ENCODE results near the gene CNPY1. TPM values are rescaled to one million over a fixed set of nuclear protein-coding genes. Genes with fewer than 3 reads are reported as not detected.

The CNPY1 gene
- total RNA-seq, 1 donor from 2014 or later: not detected

GRCh38 chr7:155543011-155543876 lies 3.1 kb downstream of the CNPY1 start:
- no peaks in the 10 kb centered on the region for H3K36me3 Mint-ChIP-seq
- H3K9me3 Mint-ChIP-seq: no peaks in the 10 kb centered on the region
- H3K4me1 Mint-ChIP-seq: peaks cover 6% of the 10 kb centered on the region
- TF ChIP-seq CTCF (IDR thresholded peaks at IDR 0.05; ENCODE audit: unreplicated experiment): no peak
- H3K4me3 Mint-ChIP-seq: no peak overlapping the region
- H3K27me3 Mint-ChIP-seq (ENCODE audit: low read depth): peaks cover 48% of the 10 kb centered on the region
- no peak overlapping the region for H3K27ac Mint-ChIP-seq
- no peak for DNase-seq (ENCODE audit: low spot score in 2 of 2, unreplicated experiment in 2 of 2)

- peaks cover 54% of the 10 kb centered on the region for H3K27me3 Mint-ChIP-seq (ENCODE audit: low read depth)
- peaks cover 6% of the 10 kb centered on the region for H3K4me1 Mint-ChIP-seq
- no peak for TF ChIP-seq CTCF (IDR thresholded peaks at IDR 0.05; ENCODE audit: unreplicated experiment)
- DNase-seq (ENCODE audit: low spot score in 2 of 2, unreplicated experiment in 2 of 2): no peak
- H3K36me3 Mint-ChIP-seq: no peaks in the 10 kb centered on the region
- H3K4me3 Mint-ChIP-seq: no peak overlapping the region
- no peak overlapping the region for H3K27ac Mint-ChIP-seq
- H3K9me3 Mint-ChIP-seq: no peaks in the 10 kb centered on the region
Observed at GRCh38 chr7:155541986-155542675, 4.2 kb downstream of the CNPY1 start.

GRCh38 chr7:155540553-155540952 lies 5.8 kb downstream of the CNPY1 start:
- Mint-ChIP-seq H3K27me3 (ENCODE audit: low read depth) (peaks cover 63% of the 10 kb centered on the region), H3K4me1 (peaks cover 6% of the 10 kb centered on the region), H3K27ac (no peak overlapping the region), H3K36me3 (no peaks in the 10 kb centered on the region), H3K9me3 (no peaks in the 10 kb centered on the region), H3K4me3 (no peak overlapping the region)
- no peak for TF ChIP-seq CTCF (IDR thresholded peaks at IDR 0.05; ENCODE audit: unreplicated experiment)
- DNase-seq (ENCODE audit: low spot score in 2 of 2, unreplicated experiment in 2 of 2): no peak

- no peak for DNase-seq (ENCODE audit: low spot score in 2 of 2, unreplicated experiment in 2 of 2)
- no peak for TF ChIP-seq CTCF (IDR thresholded peaks at IDR 0.05; ENCODE audit: unreplicated experiment)
- H3K27ac Mint-ChIP-seq: no peak overlapping the region
- H3K36me3 Mint-ChIP-seq: no peaks in the 10 kb centered on the region
- H3K27me3 Mint-ChIP-seq (ENCODE audit: low read depth): peaks cover 67% of the 10 kb centered on the region
- peaks cover 8% of the 10 kb centered on the region for H3K4me1 Mint-ChIP-seq
- no peak overlapping the region for H3K4me3 Mint-ChIP-seq
- H3K9me3 Mint-ChIP-seq: no peaks in the 10 kb centered on the region
Observed at GRCh38 chr7:155538293-155538692, 8.1 kb downstream of the CNPY1 start.

- no peaks in the 10 kb centered on the region for H3K9me3 Mint-ChIP-seq
- no peak overlapping the region for H3K27ac Mint-ChIP-seq
- no peaks in the 10 kb centered on the region for H3K36me3 Mint-ChIP-seq
- H3K4me1 Mint-ChIP-seq: peaks cover 12% of the 10 kb centered on the region
- H3K27me3 Mint-ChIP-seq (ENCODE audit: low read depth): peaks cover 80% of the 10 kb centered on the region
- TF ChIP-seq CTCF (IDR thresholded peaks at IDR 0.05; ENCODE audit: unreplicated experiment): no peak
- no peak overlapping the region for H3K4me3 Mint-ChIP-seq
- no peak for DNase-seq (ENCODE audit: low spot score in 2 of 2, unreplicated experiment in 2 of 2)
Observed at GRCh38 chr7:155536451-155536850, 9.9 kb downstream of the CNPY1 start.

Data from mesothelial cell of epicardium (in vitro differentiated cells).